K562 (cell line): Measurements from ENCODE around the gene CST4. TPM values are rescaled to one million over a fixed set of nuclear protein-coding genes. Genes with fewer than 3 reads are reported as not detected.

Experiments used
- ATAC-seq: fragments of 200-7000 bp; cut with Tn5 transposase; 3 replicates; pipeline ENCODE4 v1.9.1; 2020; ENCODE audit warnings: moderate library complexity
- BruUV-seq: library from RNA; stranded (reverse); fragments of 400-500 nt; replicated peaks from 2 replicates; lab custom pipeline; 2021; lab: Mats Ljungman, UMichigan
- CTCF ChIA-PET: fragments of 300-600 bp; formaldehyde crosslinking; extraction: SDS; loops from one replicate; lab custom pipeline; 2021; ENCODE audit warnings: low intra/inter-chr PET ratio; lab: Yijun Ruan, JAX
- POLR2A ChIA-PET: fragments of 300-600, 350-650 bp; sonication (Branson Sonifier 250); formaldehyde crosslinking; extraction: SDS; loops from one replicate; lab custom pipeline; 2021; ENCODE audit warnings: antibody characterized with exemption, inconsistent platforms; lab: Yijun Ruan, JAX
- DNase-seq, 4 experiments: peaks; one replicate each; pipeline versions ENCODE4 v3.0.0 to v3.0.0-alpha.2; 2011 to 2018; ENCODE audit warnings: low spot score in 3 of 4, mixed read lengths in 3 of 4; ENCODE audit errors: extremely low read depth in 1 of 4
- FAIRE-seq: peaks from 2 replicates; lab custom pipeline; 2011; peaks lifted over from hg19 to GRCh38; lab: Jason Lieb, UNC
- H2AFZ ChIP-seq: 2 replicates; pipeline ENCODE4 v1.6.0; 2011; ENCODE audit warnings: low read depth, low read length, control low read depth, inconsistent platforms
- H3K27ac ChIP-seq: fragments of 200-600 bp; 3 replicates; pipeline ENCODE4 v1.8.0; 2011; ENCODE audit warnings: low read depth, mild to moderate bottlenecking, control low read depth, inconsistent platforms, low read length, moderate library complexity, mixed read lengths; ENCODE audit errors: extremely low read depth
- H3K27me3 ChIP-seq, 2 experiments: fragments of 300-600 bp in 1 of 2; 2 replicates in 1 of 2; 3 replicates in 1 of 2; pipeline versions ENCODE4 v1.6.0 to v1.8.0; 2011; ENCODE audit warnings: inconsistent platforms in 2 of 2, low read length in 2 of 2, mild to moderate bottlenecking in 1 of 2, mixed read lengths in 1 of 2, moderate library complexity in 1 of 2; ENCODE audit not compliant: control insufficient read depth in 2 of 2, insufficient read depth in 2 of 2
- H3K36me3 ChIP-seq: fragments of 300-600 bp; 3 replicates; pipeline ENCODE4 v1.8.0; 2011; ENCODE audit warnings: mild to moderate bottlenecking, low read length, inconsistent platforms; ENCODE audit not compliant: control insufficient read depth, insufficient read depth
- H3K4me1 ChIP-seq, 2 experiments: fragments of 200-600 bp in 1 of 2; replicated peaks in 1 of 2; 2 replicates in 1 of 2; 3 replicates in 1 of 2; pipeline versions ENCODE4 v1.5.1 to v1.8.0; 2011; ENCODE audit warnings: inconsistent platforms in 2 of 2, low read length in 2 of 2, mild to moderate bottlenecking in 1 of 2, mixed read lengths in 1 of 2, moderate library complexity in 1 of 2; ENCODE audit not compliant: control insufficient read depth in 2 of 2, insufficient read depth in 2 of 2
- H3K4me2 ChIP-seq: 2 replicates; pipeline ENCODE4 v1.6.1; 2011; ENCODE audit warnings: low read length, control low read depth, inconsistent platforms, mixed read lengths; ENCODE audit not compliant: insufficient read depth
- H3K4me3 ChIP-seq: fragments of 200-600 bp; sonication (generic), shearing (Covaris generic); 2 replicates; pipeline ENCODE4 v1.5.1; 2016; ENCODE audit warnings: control low read depth, inconsistent platforms
- H3K79me2 ChIP-seq: fragments of 200-600 bp; 3 replicates; pipeline ENCODE4 v1.8.0; 2011; ENCODE audit warnings: low read length, inconsistent platforms; ENCODE audit not compliant: control insufficient read depth, insufficient read depth
- H3K9ac ChIP-seq, 2 experiments: 2 replicates each; pipeline versions ENCODE4 v1.6.0 to v1.6.1; 2011; ENCODE audit warnings: low read depth in 2 of 2, low read length in 2 of 2, control low read depth in 1 of 2, inconsistent platforms in 1 of 2, mild to moderate bottlenecking in 1 of 2, mixed read lengths in 1 of 2; ENCODE audit not compliant: insufficient read depth in 1 of 2
- H3K9me1 ChIP-seq: one replicate; pipeline ENCODE4 v1.6.0; 2011; ENCODE audit warnings: inconsistent platforms, mild to moderate bottlenecking, low read length, moderate library complexity; ENCODE audit not compliant: control insufficient read depth, insufficient read depth
- H3K9me3 ChIP-seq: replicated peaks from 2 replicates; pipeline ENCODE4 v1.5.1; 2011; ENCODE audit warnings: low read depth, low read length, inconsistent platforms; ENCODE audit not compliant: control insufficient read depth, insufficient read depth
- H4K20me1 ChIP-seq: replicated peaks from 2 replicates; pipeline ENCODE4 v1.6.1; 2011; ENCODE audit warnings: low read length, inconsistent platforms, mixed read lengths; ENCODE audit not compliant: control insufficient read depth, insufficient read depth
- HNRNPLL ChIP-seq: fragments of 200-400 bp; formaldehyde crosslinking; IDR thresholded peaks from 2 replicates; pipeline ENCODE4 v1.6.1; 2017; ENCODE audit warnings: low read length, low read depth, mild to moderate bottlenecking; ENCODE audit not compliant: poor library complexity, severe bottlenecking
- WGBS: fragments of 100-300 bp; shearing (Covaris generic); methylation state at CpG from one replicate; pipeline ENCODE4 v1.1.6; 2016; ENCODE audit warnings: low coverage, mixed read lengths; ENCODE audit not compliant: insufficient coverage; ENCODE audit errors: missing lambda C conversion rate; 5-methylcytosine and 5-hydroxymethylcytosine counted together
- in situ Hi-C: fragments of 300-500 bp; cut with MboI; formaldehyde crosslinking; loops from 4 replicates; pipeline ENCODE4 v1.15.0; 2018; ENCODE audit warnings: inconsistent platforms, mixed read lengths
- intact Hi-C: fragments of 100-400 bp; cut with micrococcal nuclease; formaldehyde crosslinking; loops from 2 replicates; pipeline ENCODE4 v1.14.2; 2022
- polyA plus RNA-seq, 8 experiments: library from polyadenylated mRNA; depleted of rRNA in 4 of 8; stranded (reverse) in 5 of 8; unstranded in 3 of 8; fragments of >200 nt; fragmentation: Nextera tagmentation in 2 of 8; fragmentation: Illumina TruSeq in 1 of 8; extraction: Ambion mirVana in 2 of 8; extraction: Trizol in 1 of 8; gene quantifications; 2 replicates each; pipeline versions ENCODE4 v1.2.1 to v1.2.3, GENCODE V29; 2011 to 2014; ENCODE audit warnings: inconsistent platforms in 1 of 8, missing spikeins in 1 of 8
- total RNA-seq, 7 experiments: library from RNA; depleted of rRNA in 6 of 7; stranded (reverse); fragments of >200 nt in 6 of 7; fragmentation: Illumina TruSeq in 2 of 7; extraction: Trizol in 2 of 7; gene quantifications; 2 replicates each; pipeline versions ENCODE4 v1.2.1 to v1.2.3, GENCODE V29; 2011 to 2021; ENCODE audit warnings: low replicate concordance in 1 of 7
- TF ChIP-seq, protein P1 (sequence below), 2 experiments: fragments of 450-650 bp; IDR thresholded peaks; 2 replicates each; pipeline ENCODE4 v1.6.1; 2016; ENCODE audit warnings: mild to moderate bottlenecking in 2 of 2, borderline replicate concordance in 1 of 2, low read depth in 1 of 2, moderate library complexity in 1 of 2

CST4 gene
- total and polyA plus RNA-seq, 9 of the 15 experiments (the other 6 are each of a cell fraction or from before 2014, with no cell fraction given): not detected

DNA sequence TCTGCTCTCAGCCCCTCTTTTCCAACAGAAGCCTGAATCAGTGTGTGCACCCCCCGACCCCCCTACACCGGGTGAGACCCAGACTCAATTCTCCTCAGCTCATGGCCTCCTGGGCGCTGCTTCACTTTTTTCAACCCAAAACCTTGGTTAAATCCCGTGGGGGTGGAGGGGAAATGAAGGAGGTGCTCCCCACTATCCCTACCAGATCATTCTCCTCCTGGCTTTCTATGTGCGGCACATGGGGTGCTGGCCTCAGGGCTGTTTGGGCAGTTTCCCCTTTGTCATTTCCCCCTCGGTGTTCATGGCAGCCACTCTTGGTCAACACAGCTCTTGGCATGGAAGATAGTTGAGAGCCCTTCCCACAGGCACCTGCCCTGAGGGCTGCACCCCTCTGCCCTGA, 4.6 kb downstream of the CST4 start (continued):
- TF ChIP-seq, protein P1, sequence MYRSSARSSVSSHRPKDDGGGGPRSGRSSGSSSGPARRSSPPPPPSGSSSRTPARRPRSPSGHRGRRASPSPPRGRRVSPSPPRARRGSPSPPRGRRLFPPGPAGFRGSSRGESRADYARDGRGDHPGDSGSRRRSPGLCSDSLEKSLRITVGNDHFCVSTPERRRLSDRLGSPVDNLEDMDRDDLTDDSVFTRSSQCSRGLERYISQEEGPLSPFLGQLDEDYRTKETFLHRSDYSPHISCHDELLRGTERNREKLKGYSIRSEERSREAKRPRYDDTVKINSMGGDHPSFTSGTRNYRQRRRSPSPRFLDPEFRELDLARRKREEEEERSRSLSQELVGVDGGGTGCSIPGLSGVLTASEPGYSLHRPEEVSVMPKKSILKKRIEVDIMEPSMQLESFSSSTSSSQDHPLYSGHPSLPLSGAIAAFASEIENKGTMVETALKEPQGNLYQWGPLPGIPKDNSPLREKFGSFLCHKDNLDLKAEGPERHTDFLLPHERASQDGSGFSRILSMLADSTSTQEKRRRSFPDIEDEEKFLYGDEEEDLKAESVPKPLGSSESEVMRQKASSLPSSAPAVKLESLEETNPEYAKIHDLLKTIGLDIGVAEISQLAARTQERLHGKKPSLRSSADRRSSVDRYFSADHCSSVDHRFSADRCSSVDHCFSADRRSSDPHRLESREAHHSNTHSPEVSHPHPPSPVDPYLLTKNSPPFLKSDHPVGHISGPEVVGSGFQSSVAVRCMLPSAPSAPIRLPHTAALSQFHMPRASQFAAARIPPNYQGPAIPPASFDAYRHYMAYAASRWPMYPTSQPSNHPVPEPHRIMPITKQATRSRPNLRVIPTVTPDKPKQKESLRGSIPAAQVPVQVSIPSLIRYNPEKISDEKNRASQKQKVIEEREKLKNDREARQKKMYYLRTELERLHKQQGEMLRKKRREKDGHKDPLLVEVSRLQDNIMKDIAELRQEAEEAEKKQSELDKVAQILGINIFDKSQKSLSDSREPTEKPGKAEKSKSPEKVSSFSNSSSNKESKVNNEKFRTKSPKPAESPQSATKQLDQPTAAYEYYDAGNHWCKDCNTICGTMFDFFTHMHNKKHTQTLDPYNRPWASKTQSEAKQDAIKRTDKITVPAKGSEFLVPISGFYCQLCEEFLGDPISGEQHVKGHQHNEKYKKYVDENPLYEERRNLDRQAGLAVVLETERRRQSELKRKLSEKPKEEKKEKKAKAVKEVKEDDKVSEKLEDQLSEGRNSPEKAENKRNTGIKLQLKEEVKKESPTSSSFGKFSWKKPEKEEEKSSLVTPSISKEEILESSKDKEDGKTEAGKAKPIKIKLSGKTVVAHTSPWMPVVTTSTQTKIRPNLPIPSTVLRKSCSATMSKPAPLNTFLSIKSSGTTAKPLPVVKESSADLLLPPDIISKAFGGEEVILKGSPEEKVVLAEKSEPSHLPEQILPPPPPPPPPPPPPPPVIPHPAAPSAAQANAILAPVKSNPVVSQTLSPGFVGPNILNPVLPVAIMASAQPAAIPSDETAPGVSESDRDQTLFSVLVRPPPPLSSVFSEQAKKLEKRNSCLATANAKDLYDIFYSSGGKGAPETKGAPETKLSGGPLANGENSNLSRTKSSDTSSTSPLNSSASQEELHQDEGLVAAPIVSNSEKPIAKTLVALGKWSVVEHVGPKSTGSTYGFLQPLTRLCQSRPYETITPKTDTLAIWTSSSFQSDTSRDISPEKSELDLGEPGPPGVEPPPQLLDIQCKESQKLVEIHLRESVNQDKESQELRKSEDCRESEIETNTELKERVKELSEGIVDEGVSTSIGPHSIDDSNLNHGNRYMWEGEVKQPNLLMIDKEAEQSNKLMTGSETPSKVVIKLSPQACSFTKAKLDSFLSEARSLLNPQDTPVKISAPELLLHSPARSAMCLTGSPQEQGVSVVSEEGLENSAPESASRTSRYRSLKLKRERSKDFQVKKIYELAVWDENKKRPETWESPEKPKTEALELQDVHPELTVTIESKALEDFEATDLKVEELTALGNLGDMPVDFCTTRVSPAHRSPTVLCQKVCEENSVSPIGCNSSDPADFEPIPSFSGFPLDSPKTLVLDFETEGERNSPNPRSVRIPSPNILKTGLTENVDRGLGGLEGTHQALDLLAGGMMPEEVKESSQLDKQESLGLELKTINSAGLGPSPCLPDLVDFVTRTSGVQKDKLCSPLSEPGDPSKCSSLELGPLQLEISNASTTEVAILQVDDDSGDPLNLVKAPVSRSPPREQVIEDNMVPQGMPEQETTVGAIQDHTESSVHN (IDR thresholded peaks at IDR 0.05; ENCODE audit: borderline replicate concordance in 1 of 2, low read depth in 1 of 2): no peak

DNA sequence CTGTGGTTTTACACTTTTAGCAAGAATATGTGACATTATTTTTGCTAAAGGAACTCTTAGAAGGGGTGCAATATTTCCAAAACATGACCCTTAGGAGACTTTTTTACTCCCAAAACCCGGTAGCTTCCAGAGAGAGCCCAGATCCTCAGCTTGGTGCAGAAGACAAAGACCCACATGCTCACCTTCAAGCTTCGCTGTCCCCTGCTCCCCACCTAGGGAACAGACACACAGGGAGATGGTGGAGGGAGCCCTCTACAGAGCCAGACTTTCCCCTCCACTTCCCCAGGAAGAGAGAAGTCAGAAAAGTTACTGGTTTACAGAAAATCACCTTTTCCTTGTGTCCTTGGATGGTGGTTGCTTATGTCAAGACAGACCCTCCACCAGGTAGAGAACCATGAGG, 5.0 kb downstream of the CST4 start:
- CTCF ChIA-PET: no interaction called here
- Histone ChIP-seq H3K4me3 (no peak overlapping the region), H3K9me3 (no peaks in the 10 kb centered on the region), H3K79me2 (no peaks in the 10 kb centered on the region), H3K9me1 (no peaks in the 10 kb centered on the region), H3K36me3 (no peaks in the 10 kb centered on the region), H3K4me1 (no peaks in the 10 kb centered on the region), H3K9ac (no peak overlapping the region), H3K27ac (no peak overlapping the region), H4K20me1 (no peaks in the 10 kb centered on the region), H3K4me2 (no peak overlapping the region), H3K27me3 (no peaks in the 10 kb centered on the region; a peak in 1 of 5 replicates), H2AFZ (no peak overlapping the region)
- DNase-seq (no peak), FAIRE-seq (no peak), ATAC-seq (no peak)
- intact Hi-C loops: no loop called here
- WGBS: 0% methylated on average over 1 of the region's 2 CpGs
- in situ Hi-C loops: no loop called here
- POLR2A ChIA-PET: no interaction called here
- TF ChIP-seq HNRNPLL: no peak
- no TSS peak for BruUV-seq
